ENCODE measurements around the gene CNGA2.

Gene CNGA2

GRCh38 chrX:151736685-151737084 is 2.1 kb downstream of the CNGA2 start:
- no peak overlapping the region for H3K4me3 ChIP-seq (ENCODE audit: low read length)
- TF ChIP-seq CTCF (conservative IDR thresholded peaks at IDR 0.05; ENCODE audit: low read length): no peak
- DNase-seq (ENCODE audit: low read depth): no peak

GRCh38 chrX:151737494-151737893 is 2.9 kb downstream of the CNGA2 start:
- DNase-seq (ENCODE audit: low read depth): no peak
- TF ChIP-seq CTCF (conservative IDR thresholded peaks at IDR 0.05; ENCODE audit: low read length): no peak
- no peak overlapping the region for H3K4me3 ChIP-seq (ENCODE audit: low read length)

- DNase-seq (ENCODE audit: low read depth): no peak
- TF ChIP-seq CTCF (conservative IDR thresholded peaks at IDR 0.05; ENCODE audit: low read length): no peak
- no peak overlapping the region for H3K4me3 ChIP-seq (ENCODE audit: low read length)
Measured at GRCh38 chrX:151738751-151739150, 4.2 kb downstream of the CNGA2 start.

- H3K4me3 ChIP-seq (ENCODE audit: low read length): no peak overlapping the region
- TF ChIP-seq CTCF (conservative IDR thresholded peaks at IDR 0.05; ENCODE audit: low read length): no peak
- no peak for DNase-seq (ENCODE audit: low read depth)
Measured at GRCh38 chrX:151741606-151742005, 7.1 kb downstream of the CNGA2 start.

GRCh38 chrX:151742311-151742710 is 7.8 kb downstream of the CNGA2 start:
- H3K4me3 ChIP-seq (ENCODE audit: low read length): no peak overlapping the region
- no peak for TF ChIP-seq CTCF (conservative IDR thresholded peaks at IDR 0.05; ENCODE audit: low read length)
- no peak for DNase-seq (ENCODE audit: low read depth)

GRCh38 chrX:151743651-151744470 is 9.3 kb downstream of the CNGA2 start:
- no peak overlapping the region for H3K4me3 ChIP-seq (ENCODE audit: low read length)
- DNase-seq (ENCODE audit: low read depth): no peak
- no peak for TF ChIP-seq CTCF (conservative IDR thresholded peaks at IDR 0.05; ENCODE audit: low read length)

- no peak for DNase-seq (ENCODE audit: low read depth)
- TF ChIP-seq CTCF (conservative IDR thresholded peaks at IDR 0.05; ENCODE audit: low read length): no peak
Measured at GRCh38 chrX:151745651-151746050, 11.1 kb downstream of the CNGA2 start.

More at GRCh38 chrX:151745651-151746050, 11.1 kb downstream of the CNGA2 start:
- no peak overlapping the region for H3K4me3 ChIP-seq (ENCODE audit: low read length)

All from AG10803 (cell line).